Caco-2 (cell line): ENCODE results near the gene RAD51B. TPM values are rescaled to one million over a fixed set of nuclear protein-coding genes. Genes with fewer than 3 reads are reported as not detected.
A peak's percentile ranks its signal among the peaks of the same experiment; 100 is the strongest.

ENCODE experiments used
- BruUV-seq: library from RNA; stranded (reverse); fragments of 400-500 nt; replicated peaks from 2 replicates; lab custom pipeline; 2021; lab: Mats Ljungman, UMichigan
- CTCF ChIA-PET: fragments of 300-600 bp; sonication (Branson Sonifier 250); formaldehyde crosslinking; loops from one replicate; lab custom pipeline; 2022; ENCODE audit warnings: antibody characterized with exemption; lab: Charles Lee
- POLR2A ChIA-PET: fragments of 300-600 bp; sonication (Branson Sonifier 250); formaldehyde crosslinking; loops from one replicate; lab custom pipeline; 2022; ENCODE audit warnings: antibody characterized with exemption; lab: Charles Lee
- DNase-seq, 2 experiments: peaks; one replicate each; pipeline versions ENCODE4 v3.0.0 to v3.0.0-alpha.2; 2020 to 2022
- H3K27me3 ChIP-seq: replicated peaks from 2 replicates; pipeline ENCODE4 v1.6.0; 2011; ENCODE audit warnings: low read length; ENCODE audit not compliant: control insufficient read depth, insufficient read depth
- H3K36me3 ChIP-seq: 2 replicates; pipeline ENCODE4 v1.5.1; 2011; ENCODE audit warnings: low read length; ENCODE audit not compliant: control insufficient read depth, insufficient read depth
- H3K4me1 ChIP-seq: fragments of 250-450 bp; sonication (Bioruptor Pico); 2 replicates; pipeline ENCODE4 v1.5.1; 2020; ENCODE audit warnings: mild to moderate bottlenecking
- H3K4me3 ChIP-seq: 2 replicates; pipeline ENCODE4 v1.5.1; 2011; ENCODE audit warnings: low read depth, mild to moderate bottlenecking, control low read depth, low read length
- H3K9me3 ChIP-seq: fragments of 250-450 bp; sonication (Bioruptor Pico); 2 replicates; pipeline ENCODE4 v1.5.1; 2020; ENCODE audit warnings: mild to moderate bottlenecking, moderate library complexity
- H3K27ac Mint-ChIP-seq: one replicate; pipeline ENCODE4 v1.8.0; 2022; ENCODE audit warnings: mixed read lengths; ENCODE audit not compliant: unreplicated experiment
- H3K27me3 Mint-ChIP-seq: one replicate; pipeline ENCODE4 v1.8.0; 2022; ENCODE audit warnings: mixed read lengths; ENCODE audit not compliant: insufficient read depth, unreplicated experiment
- H3K36me3 Mint-ChIP-seq: one replicate; pipeline ENCODE4 v1.8.0; 2022; ENCODE audit warnings: mild to moderate bottlenecking, mixed read lengths; ENCODE audit not compliant: insufficient read depth, unreplicated experiment
- H3K4me1 Mint-ChIP-seq: one replicate; pipeline ENCODE4 v1.8.0; 2022; ENCODE audit warnings: low read depth, mixed read lengths; ENCODE audit not compliant: unreplicated experiment
- H3K4me3 Mint-ChIP-seq: one replicate; pipeline ENCODE4 v1.8.0; 2022; ENCODE audit warnings: mild to moderate bottlenecking, moderate library complexity, mixed read lengths; ENCODE audit not compliant: unreplicated experiment
- H3K9me3 Mint-ChIP-seq: one replicate; pipeline ENCODE4 v1.8.0; 2022; ENCODE audit warnings: mixed read lengths; ENCODE audit not compliant: unreplicated experiment
- CTCF ChIP-seq, 2 experiments: fragments of 200-600 bp in 1 of 2; IDR thresholded peaks; 1 replicate in 1 of 2; 2 replicates in 1 of 2; pipeline versions ENCODE4 v1.5.1 to v1.8.0; 2011 to 2022; ENCODE audit warnings: antibody characterized with exemption in 1 of 2, control low read depth in 1 of 2, inconsistent platforms in 1 of 2, low read depth in 1 of 2, low read length in 1 of 2, mild to moderate bottlenecking in 1 of 2, moderate library complexity in 1 of 2; ENCODE audit not compliant: insufficient read depth in 1 of 2, severe bottlenecking in 1 of 2, unreplicated experiment in 1 of 2
- intact Hi-C: fragments of 100-400 bp; cut with micrococcal nuclease; formaldehyde crosslinking; loops from one replicate; pipeline ENCODE4 v1.10.0; 2022; ENCODE audit not compliant: unreplicated experiment
- total RNA-seq: library from RNA; stranded (reverse); gene quantifications from 2 replicates; pipeline ENCODE4 v1.2.3, GENCODE V29; 2022

RAD51B gene
- total RNA-seq, 1 experiment from 2014 or later, result 16.7 TPM

- peaks cover 21% of the 10 kb centered on the region for H3K4me1 ChIP-seq
- BruUV-seq, result no TSS peak
- Mint-ChIP-seq H3K27me3 (no peaks in the 10 kb centered on the region), H3K4me1 (peaks cover 17% of the 10 kb centered on the region), H3K36me3 (peaks cover 6% of the 10 kb centered on the region), H3K9me3 (peaks cover 31% of the 10 kb centered on the region), H3K27ac (no peak overlapping the region), H3K4me3 (no peak overlapping the region)
- no peak overlapping the region for H3K4me3 ChIP-seq
- H3K36me3 ChIP-seq, result no peaks in the 10 kb centered on the region
- ChIA-PET POLR2A (no interaction called here), CTCF (no interaction called here)
- peaks cover 46% of the 10 kb centered on the region for H3K9me3 ChIP-seq
- DNase-seq, result no peak
- H3K27me3 ChIP-seq, result no peaks in the 10 kb centered on the region
- intact Hi-C loops, result no loop called here
- TF ChIP-seq CTCF (IDR thresholded peaks at IDR 0.05; ENCODE audit: insufficient read depth in 1 of 2, low read depth in 1 of 2, low read length in 1 of 2, severe bottlenecking in 1 of 2, unreplicated experiment in 1 of 2), result no peak
These were observed 796.8 kb downstream of the RAD51B start for GRCh38 chr14:68616221-68616902.

GRCh38 chr14:68619790-68620574 lies 800.4 kb downstream of the RAD51B start:
- Histone ChIP-seq H3K4me3 (no peak overlapping the region), H3K4me1 (peaks cover 25% of the 10 kb centered on the region), H3K36me3 (no peaks in the 10 kb centered on the region), H3K9me3 (peaks cover 36% of the 10 kb centered on the region), H3K27me3 (no peaks in the 10 kb centered on the region)
- Mint-ChIP-seq H3K4me1 (peaks cover 9% of the 10 kb centered on the region), H3K36me3 (peaks cover 6% of the 10 kb centered on the region), H3K9me3 (peaks cover 31% of the 10 kb centered on the region), H3K27ac (peak overlapping the region; percentile 93), H3K4me3 (peak overlapping the region; percentile 46), H3K27me3 (no peaks in the 10 kb centered on the region)
- ChIA-PET CTCF (no interaction called here), POLR2A (interaction anchor here (1.0 kb wide), 2 partner anchors 9 to 173 kb away, joined by 3 to 6 read pairs; partner anchors contain the start of gene ZFP36L1)
- DNase-seq, result peak; percentile 80 to 91
- BruUV-seq, result TSS peak; percentile 86
- intact Hi-C loops, result loop anchor here (1.0 kb wide), 1 partner anchor 8 kb away; no protein-coding TSS in a partner anchor
- no peak for TF ChIP-seq CTCF (IDR thresholded peaks at IDR 0.05; ENCODE audit: insufficient read depth in 1 of 2, low read depth in 1 of 2, low read length in 1 of 2, severe bottlenecking in 1 of 2, unreplicated experiment in 1 of 2)
